ENCODE results near the gene ALLC.

ALLC gene

DNA sequence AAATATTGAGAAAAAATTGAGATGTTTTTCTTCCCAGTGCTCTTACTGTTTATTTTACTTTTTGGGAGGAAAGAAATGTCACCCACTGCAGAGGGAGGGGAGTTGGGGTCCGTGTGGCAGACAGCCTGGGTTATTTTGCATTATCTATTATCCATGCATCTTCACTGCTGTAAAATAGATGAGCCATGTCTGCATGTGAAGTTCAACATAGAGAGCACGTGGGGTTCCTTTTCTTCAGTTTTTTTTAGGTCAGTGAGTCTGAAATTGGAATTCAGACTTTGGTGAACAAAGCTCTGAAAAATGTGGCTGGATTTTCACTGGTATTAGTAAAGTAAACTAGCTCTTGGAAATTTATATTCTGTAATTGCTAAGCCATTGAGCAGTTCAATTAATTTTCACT is 47.8 kb downstream of the ALLC start:
- no peak for DNase-seq (ENCODE audit: low read depth, low spot score)
- no peak overlapping the region for H3K27ac ChIP-seq

DNA sequence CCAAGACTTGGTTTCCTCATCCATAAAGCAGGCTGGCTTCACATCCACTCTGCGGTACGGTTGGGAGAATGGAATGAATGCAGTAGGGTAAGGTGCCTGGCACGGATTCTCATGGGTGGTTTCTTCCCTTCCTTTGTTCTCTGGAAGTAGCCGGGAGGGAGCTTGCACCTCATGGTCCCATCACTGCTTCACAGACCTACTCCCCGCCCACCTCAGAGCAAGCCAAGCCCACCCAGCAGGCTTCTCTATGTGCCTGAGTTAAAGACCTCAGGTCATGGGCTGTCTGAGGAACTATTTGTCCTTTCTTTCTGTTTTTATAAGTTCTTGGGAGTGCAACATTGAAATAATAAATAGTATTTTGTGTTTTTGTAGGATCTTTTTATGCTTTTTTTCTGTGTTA is 48.9 kb downstream of the ALLC start:
- DNase-seq (ENCODE audit: low read depth, low spot score), result no peak
- H3K27ac ChIP-seq, result no peak overlapping the region

DNA sequence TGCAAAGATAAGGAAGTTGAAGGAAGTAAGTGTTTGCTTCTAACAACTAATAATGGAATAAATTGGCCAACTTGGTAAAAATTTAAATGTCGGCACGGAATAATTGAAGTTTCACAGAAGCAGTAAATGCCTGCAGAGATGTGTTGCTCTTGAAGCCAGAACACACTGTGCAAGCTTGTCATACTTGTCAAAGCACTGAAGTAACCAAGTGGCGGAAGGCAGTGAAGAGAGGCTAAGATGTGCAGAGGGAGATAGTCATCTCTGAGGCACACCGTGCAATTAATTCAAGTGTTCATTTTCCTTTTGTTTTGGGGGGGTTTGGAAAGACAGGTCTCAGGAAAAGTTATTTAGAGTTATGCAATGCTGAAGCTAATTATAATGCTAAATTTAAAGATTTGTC is 50.6 kb downstream of the ALLC start:
- no peak for DNase-seq (ENCODE audit: low read depth, low spot score)
- H3K27ac ChIP-seq, result no peak overlapping the region

DNA sequence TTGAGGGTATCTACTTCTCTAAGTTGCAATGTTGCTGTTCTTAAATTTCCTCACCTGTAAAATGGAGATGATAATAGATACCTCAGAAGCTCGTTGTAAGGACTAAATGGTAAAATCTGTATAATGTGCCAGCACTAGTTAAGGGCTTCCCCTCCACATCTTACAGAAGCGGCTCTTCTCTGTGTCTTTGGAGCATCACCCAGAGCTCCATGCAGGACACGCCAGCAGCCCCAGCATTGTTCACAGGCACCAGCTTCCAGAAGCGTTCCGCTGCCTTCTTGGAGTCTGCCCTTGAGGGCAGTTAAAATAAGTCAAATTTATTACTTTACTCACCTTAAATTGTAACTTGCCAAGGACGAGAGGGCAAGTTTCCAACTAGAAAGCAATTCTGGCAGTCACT is 51.2 kb downstream of the ALLC start:
- DNase-seq (ENCODE audit: low read depth, low spot score), result no peak
- no peak overlapping the region for H3K27ac ChIP-seq

- H3K27ac ChIP-seq, result no peak overlapping the region
- peak; percentile 40 for DNase-seq (ENCODE audit: low read depth, low spot score)
Measured at GRCh38 chr2:3712424-3712823, 54.4 kb downstream of the ALLC start.

GRCh38 chr2:3712831-3713503 is 55.0 kb downstream of the ALLC start:
- no peak for DNase-seq (ENCODE audit: low read depth, low spot score)
- no peak overlapping the region for H3K27ac ChIP-seq

DNA sequence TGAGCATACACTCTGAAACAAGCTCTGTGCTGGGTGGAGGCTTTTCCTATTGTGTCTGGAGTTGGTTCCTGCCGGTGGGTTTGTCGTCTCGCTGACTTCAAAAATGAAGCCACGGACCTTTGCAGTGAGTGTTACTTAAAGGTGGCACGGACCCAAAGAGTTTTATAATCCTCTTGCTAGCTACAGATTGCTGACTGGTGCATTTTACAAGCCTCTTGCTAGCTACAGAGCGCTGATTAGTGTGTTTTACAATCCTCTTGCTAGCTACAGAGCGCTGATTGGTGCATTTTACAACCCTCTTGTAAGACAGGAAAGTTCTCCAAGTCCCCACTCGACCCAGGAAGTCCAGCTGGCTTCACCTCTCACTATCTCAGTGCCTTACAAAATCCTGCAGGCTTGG is 60.7 kb downstream of the ALLC start:
- no peak for DNase-seq (ENCODE audit: low read depth, low spot score)
- H3K27ac ChIP-seq, result no peak overlapping the region

DNA sequence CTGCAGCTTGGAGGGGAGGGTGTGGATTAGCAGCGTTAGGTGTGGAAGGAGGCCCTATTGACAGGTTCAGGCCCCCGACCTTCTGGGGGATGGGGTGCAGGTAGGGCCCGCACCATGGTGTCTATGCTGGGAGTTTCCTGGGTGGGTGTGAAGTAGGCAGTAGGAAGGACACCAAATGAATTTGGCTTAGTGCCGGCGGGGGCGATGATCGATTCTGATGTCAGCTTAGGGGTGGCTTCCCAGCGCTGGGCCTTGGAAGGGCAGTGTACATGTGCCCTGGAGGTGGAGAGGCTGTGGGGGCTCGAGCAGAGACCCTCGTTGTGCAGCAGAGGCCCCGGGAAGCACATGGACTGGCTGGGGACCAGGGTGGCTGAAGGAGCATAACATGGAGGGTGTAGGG is 67.0 kb downstream of the ALLC start:
- H3K27ac ChIP-seq, result no peak overlapping the region
- no peak for DNase-seq (ENCODE audit: low read depth, low spot score)

DNA sequence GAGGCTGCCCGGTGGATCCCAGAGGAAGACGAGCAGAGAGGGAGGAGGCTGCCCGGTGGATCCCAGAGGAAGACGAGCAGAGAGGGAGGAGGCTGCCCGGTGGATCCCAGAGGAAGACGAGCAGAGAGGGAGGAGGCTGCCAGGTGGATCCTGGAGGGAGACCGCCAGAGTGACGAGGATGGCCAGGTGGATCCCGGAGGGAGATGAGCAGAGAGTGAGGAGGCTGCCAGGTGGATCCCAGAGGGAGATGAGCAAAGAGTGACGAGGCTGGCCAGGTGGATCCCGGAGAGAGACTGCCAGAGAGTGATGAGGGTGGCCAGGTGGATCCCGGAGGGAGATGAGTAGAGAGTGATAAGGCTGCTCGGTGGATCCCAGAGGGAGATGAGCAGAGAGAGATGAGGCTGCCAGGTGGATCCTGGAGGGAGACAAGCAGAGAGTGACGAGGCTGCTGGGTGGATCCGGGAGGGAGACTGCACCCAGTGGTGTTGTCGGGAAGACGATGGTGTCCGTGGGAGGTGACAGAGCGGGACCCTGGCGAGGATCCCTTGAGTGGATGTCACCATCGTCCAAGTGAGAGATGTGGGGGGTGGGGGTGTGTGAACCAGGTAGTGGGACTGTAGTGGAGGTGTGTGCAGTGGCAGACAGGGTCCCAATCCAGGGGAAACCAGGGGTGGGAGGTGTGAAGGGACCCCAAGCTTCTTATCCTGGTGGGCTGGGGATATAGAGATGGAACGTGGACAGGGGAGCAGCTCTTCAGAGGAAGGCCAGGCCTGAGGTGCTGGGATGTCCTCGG is 67.7 kb downstream of the ALLC start:
- no peak for DNase-seq (ENCODE audit: low read depth, low spot score)
- H3K27ac ChIP-seq, result no peak overlapping the region

GRCh38 chr2:3726511-3726910 is 68.5 kb downstream of the ALLC start:
- DNase-seq (ENCODE audit: low read depth, low spot score), result no peak
- no peak overlapping the region for H3K27ac ChIP-seq

GRCh38 chr2:3727397-3728045 is 69.5 kb downstream of the ALLC start:
- no peak for DNase-seq (ENCODE audit: low read depth, low spot score)
- no peak overlapping the region for H3K27ac ChIP-seq

DNA sequence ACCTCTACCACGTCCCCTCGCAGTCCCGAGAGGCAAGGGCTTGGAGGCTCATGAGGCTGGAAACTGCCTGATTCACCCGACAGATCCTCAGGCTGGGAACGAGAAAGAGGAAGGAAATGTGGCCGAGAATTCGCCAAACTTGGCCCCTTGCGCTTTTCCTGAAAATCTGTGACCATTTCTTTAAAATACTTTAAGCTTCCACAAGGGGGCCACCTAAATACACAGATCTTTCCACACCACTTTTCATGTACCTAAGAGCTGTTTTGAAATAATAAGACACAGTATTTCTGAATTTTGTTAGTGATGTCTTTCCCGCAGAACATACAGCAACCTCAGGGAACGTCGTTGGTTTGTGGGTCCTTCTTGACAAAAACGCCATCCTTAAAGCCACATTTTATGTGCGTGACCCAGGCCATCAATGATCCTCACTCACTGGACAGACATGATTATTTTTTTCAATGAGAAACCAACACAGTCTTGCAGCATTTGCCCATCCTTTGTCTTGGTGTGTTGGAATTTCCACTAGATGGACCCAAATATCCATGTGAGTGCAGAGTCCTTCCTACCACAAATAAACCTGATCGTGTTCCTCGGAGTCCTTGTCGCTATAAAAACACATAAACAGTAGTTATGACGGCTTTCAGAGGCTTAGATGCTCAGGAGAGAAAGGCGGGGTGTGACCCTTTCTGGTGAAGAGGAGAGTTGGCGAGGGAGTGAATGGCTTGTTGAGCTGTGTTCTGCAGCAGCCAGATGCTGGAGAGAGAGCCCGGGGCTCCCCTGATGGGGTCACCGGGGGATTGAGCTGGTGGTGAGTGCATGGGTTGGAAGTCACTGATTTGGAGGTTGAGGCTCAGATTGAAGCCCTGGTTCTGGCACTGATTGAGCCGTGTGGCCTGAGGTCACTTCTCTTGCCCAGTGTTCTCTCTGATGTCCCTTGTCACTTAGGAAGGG is 70.4 kb downstream of the ALLC start:
- no peak overlapping the region for H3K27ac ChIP-seq
- no peak for DNase-seq (ENCODE audit: low read depth, low spot score)

- no peak for DNase-seq (ENCODE audit: low read depth, low spot score)
- no peak overlapping the region for H3K27ac ChIP-seq
Measured at GRCh38 chr2:3729055-3729448, 71.1 kb downstream of the ALLC start.

DNA sequence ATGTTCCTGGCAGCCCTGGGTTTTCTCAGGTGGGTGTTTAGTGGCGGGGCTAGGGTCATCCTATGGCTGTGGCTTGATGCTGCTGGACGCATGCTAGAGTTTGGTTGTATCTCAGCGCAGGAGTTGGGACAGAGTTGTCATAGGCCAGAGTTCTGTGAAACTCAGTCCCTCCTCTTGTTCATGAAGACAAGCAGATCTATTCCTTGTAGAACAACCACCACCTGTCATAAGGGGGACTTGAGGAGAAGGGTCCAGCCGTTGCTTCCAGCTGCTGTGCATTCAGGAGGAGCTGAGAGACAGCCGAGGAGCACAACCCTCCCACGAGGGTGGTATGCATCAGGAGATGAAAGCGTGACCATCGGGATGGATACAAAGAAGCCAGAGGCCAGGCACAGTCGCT is 71.8 kb downstream of the ALLC start:
- H3K27ac ChIP-seq, result no peak overlapping the region
- no peak for DNase-seq (ENCODE audit: low read depth, low spot score)

- peak; percentile 34 for DNase-seq (ENCODE audit: low read depth, low spot score)
- no peak overlapping the region for H3K27ac ChIP-seq
Measured at GRCh38 chr2:3730646-3731045, 72.6 kb downstream of the ALLC start.

DNA sequence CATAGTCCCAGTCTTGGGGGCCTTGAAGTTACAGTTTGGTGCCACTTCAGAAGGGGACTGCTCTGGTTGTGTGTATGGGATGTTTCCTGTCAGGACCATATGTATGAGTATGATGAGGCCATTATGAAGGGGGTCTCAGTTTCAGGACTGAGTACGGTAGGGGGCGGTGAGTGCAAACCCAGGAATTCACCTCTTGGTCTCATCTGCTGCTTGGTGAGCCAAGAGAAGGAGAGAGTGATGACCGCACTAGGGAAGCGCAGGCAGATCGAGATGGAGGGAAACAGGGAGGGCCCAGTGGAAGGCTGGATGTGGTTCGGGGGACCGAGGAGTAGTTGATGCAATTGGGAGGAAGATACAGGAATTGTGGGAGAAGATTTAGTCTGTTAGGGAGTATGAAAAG is 73.8 kb downstream of the ALLC start:
- DNase-seq (ENCODE audit: low read depth, low spot score), result no peak
- H3K27ac ChIP-seq, result no peak overlapping the region

DNA sequence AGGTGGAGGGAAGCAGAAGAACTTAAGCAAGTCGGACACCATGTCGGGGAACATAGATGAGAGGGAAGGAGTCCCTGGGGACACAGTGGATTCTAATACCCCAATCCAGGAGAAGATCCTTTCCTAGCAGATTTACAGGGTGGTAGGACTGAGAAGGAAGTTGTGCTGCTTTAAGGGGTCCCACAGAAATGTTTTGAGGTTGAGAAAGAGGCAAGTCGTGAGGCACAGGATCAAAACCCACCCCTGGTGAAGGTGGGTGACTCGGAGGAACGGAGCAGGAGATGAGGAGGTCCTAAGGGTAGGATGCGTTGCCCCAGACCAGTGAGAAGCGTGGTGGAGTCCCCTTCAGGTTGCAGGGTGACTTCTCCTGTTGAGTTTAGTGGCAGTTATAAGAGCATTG is 78.1 kb downstream of the ALLC start:
- no peak overlapping the region for H3K27ac ChIP-seq
- no peak for DNase-seq (ENCODE audit: low read depth, low spot score)

DNA sequence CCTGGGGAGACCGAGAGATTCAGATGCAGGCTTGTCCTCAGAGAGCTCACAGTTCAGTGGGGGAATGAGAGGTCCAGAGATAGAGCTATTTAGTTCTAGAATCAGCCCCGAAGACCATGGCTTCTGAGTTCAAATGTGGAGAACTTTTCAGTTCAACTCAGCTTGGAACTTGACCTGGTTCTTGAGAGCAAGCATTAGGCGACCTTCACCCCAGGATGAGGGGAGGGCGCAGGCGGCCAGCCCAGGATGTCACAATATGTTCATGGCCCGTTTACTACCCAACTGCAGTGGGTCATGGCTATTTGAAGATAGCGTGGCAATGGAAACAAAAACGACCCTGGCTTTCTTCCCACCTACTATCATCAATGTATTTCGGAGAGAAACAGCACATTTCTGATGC is 79.1 kb downstream of the ALLC start:
- DNase-seq (ENCODE audit: low read depth, low spot score), result no peak
- H3K27ac ChIP-seq, result no peak overlapping the region

- H3K27ac ChIP-seq, result no peak overlapping the region
- no peak for DNase-seq (ENCODE audit: low read depth, low spot score)
Measured at GRCh38 chr2:3738454-3738853, 80.5 kb downstream of the ALLC start.

GRCh38 chr2:3739313-3739712 is 81.3 kb downstream of the ALLC start:
- no peak for DNase-seq (ENCODE audit: low read depth, low spot score)

More at GRCh38 chr2:3739313-3739712, 81.3 kb downstream of the ALLC start:
- H3K27ac ChIP-seq, result no peak overlapping the region

All from epithelial cell of prostate (primary cell).